HG02678 (cell line): ENCODE data around the gene SAMD9L.
A peak's percentile ranks its signal among the peaks of the same experiment; 100 is the strongest.

ENCODE experiments used
- ATAC-seq: cut with Tn5 transposase; IDR thresholded peaks from one replicate; pipeline ENCODE4 v1.9.1; 2021; ENCODE audit warnings: mild to moderate bottlenecking, moderate library complexity; ENCODE audit not compliant: unreplicated experiment

The SAMD9L gene

DNA sequence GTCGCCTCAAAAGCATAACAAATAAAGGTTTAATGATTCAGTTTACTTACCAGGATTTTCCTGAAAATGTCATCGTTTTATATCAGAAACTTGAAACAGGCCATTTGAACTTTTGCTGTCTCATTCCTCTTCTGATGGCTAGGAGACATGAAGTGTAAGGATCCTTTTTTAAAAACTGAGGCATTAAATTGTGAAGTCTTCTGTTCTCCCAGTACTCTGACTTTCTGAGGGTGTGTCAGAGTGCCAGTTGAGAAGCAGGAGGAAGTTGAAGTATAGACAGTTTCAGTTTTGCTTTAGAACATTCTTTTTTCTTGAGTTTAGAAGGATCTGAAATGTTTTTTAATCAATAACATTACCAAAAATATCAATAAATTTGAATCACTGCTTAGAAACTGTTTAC, at the start of gene SAMD9L:
Gene SAMD9L, minus strand, starts transcription at position 242 of the 400 bp plus-strand sequence. CDS start 12,414 bp downstream, outside the sequence.
- peak; percentile 58 for ATAC-seq

- ATAC-seq: no peak
Measured at GRCh38 chr7:93196336-93196735, 48.2 kb upstream of the SAMD9L start.

DNA sequence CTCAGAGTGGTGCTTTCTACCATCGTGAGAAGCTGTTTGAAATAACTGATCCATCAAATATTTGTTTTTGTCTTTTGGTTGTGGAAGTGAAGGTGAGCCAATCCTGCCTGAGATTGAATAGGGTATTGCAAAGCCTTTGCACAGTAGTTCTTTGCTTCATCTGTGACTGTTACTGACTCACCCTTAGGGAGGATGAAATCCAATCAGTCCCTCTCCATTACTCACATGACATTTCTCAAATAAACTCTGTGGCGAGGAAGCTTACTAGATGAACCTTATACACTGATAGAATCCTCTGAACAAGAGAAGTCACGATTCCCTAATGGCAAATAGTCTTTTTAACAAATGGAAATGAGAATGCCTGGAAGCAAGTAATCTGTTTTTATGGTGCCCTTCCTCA, 46.2 kb upstream of the SAMD9L start:
- no peak for ATAC-seq

DNA sequence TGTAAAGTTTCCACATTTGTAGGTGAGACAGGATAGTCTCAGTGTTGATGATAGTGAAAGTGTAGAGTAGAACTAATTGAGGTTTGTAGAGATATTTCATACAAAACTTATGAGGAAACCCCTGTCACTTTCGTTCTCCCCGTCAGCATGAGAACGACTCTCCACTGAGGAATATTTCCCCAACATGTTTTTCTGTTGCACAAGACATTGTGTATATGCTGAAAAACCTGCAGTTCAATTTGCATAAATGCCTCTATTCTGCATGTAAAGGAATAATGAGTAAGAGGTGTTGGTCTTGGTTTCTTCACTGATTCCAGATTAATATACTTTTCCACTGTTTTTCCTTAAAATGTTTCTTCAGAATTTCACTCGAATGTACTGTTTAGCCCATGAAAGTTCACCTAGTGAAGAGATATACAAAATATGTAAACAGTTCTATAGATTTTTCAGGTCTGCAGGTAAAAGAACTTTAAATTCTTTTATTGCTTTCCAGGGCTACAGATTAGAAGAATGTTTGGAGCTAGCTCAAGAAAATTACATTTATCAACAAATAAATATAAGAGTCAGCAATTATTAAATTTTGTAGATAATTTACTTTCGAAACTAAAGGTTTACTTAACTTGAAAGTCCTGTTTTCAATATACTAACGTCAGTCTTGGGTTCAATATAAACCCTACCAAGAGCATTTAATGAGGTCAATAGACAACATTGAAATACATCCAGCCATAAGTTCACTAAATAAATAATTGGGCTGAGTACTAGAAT, 40.9 kb upstream of the SAMD9L start:
- ATAC-seq: no peak

DNA sequence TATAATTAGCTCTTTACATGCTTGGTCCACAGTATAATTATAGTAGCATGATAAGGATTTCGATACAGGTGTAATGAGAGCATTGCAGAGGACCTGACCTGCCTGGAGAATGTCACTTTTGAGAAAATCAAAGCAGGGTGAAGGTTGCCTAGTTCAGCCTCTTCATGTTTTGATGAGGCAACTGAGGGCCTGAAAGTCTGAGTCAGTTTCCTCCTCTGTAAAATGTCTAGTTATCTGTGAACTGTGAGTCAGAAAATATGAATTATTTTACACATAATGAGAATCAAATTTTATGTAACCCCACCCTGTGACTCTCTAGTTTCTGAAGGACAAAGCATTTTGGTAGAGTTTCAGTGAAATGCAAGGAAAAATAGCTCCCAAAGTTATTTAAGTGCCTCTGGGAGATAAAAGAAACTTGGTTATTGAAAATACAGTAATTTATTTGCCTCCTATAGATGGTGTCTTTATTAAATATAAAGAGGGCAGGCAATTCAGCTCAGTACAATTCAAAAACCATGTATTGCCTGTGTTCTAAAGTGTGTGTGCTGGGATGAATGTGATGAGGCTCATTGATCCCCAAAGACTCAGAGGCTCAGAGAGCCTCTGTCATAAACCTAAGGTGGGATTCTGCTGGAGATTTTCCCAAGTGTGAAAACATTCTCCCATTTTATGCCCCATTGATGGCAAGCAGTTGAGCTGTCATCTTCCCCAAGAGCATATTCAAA, 37.3 kb upstream of the SAMD9L start:
- ATAC-seq: no peak

- ATAC-seq: no peak
Measured at GRCh38 chr7:93179173-93179572, 31.0 kb upstream of the SAMD9L start.

- ATAC-seq: no peak
Measured at GRCh38 chr7:93178213-93178612, 30.0 kb upstream of the SAMD9L start.

DNA sequence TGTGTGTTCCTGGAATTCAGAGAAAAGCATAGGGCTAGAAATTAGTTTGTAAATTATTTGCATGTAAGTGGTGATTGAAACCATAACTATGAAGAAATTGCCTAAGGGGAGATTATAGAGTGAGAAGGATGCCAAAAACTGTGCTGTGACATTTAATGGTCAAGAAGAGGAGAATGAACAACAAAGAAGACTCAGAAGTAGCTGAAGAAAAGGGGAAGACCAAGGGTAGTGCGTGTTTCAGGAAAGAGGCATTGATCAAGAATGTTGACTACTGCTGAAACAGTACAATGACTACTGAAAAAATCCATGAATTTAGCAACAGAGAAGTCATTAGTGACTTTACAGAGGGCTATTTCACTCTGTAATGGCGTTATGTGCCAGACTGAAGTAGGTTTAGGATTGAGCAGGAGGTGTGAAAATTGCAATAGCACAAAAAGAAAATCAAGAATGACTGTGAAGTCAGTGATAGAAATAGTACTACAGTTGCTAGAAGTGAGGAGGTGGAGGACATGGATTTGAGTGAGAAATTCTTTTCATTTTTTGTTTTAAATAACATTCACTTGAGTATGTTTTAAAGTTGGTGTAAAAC, 28.9 kb upstream of the SAMD9L start:
- no peak for ATAC-seq

GRCh38 chr7:93175219-93175618, 27.0 kb upstream of the SAMD9L start:
- no peak for ATAC-seq

DNA sequence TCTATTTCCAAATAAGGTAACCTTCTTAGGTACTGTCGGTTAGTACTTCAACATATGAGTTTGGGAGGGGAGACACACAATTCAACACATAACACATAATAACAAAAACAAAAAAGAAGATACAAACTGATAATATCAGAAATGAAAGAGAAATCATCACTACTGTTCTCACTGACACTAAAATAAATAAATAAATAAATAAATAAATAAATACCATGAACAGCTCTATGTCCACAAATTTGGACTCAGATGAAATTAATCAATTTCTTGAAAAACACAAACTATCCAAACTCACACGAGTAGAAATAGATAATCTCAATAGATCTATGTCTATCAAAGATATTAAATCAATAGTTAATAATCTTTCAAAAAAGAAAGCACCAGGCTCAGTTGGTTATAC, 24.5 kb upstream of the SAMD9L start:
- no peak for ATAC-seq

- no peak for ATAC-seq
Measured at GRCh38 chr7:93171606-93172226, 23.5 kb upstream of the SAMD9L start.

DNA sequence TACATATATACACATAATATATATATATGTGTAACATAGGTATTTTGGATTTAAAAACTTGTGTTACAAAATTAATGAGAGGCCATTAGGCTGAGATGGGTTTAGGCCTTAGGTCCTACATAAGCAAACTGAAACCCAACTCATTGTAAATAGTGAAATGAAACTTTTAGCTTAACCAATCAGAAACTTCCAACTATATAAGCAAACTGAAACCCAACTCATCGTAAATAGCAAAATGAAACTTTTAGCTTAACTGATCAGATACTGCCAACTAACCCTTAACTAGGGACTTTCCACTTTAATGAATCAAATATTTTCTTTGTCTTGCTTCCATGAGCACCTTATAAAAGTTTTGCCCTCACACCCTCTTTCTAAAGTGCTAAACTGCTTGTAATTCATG, 17.3 kb upstream of the SAMD9L start:
- ATAC-seq: peak; percentile 99

- ATAC-seq: no peak
Measured at GRCh38 chr7:93164766-93165165, 16.6 kb upstream of the SAMD9L start.

DNA sequence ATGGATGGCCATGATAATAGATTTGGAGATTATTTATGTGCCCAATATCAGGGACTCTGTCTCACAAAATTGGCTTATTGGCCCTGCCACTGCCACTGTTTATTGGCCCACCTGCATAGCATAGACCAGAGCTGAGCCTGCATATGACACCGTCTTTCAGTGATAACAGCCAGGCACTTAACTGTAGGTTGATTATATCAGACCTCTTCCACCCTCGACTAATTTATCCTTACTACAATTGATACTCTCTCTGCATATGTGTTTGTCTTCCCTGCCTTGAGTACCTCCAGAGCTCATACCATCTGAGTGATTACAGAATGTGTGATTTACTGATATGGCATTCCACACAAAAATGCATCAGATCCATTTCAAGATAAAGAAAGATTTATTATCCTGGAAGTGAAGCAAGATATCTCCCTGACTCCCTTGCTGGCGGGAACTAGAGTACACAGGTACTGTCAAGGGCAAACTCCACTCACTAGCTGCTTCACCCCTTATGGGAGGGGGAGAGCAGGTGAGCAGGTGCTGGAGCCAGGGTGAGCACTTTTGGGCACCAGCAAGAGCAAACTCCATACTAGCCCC, 13.1 kb upstream of the SAMD9L start:
- ATAC-seq: no peak

GRCh38 chr7:93160410-93160809, 12.2 kb upstream of the SAMD9L start:
- no peak for ATAC-seq

GRCh38 chr7:93159490-93159889, 11.3 kb upstream of the SAMD9L start:
- no peak for ATAC-seq

DNA sequence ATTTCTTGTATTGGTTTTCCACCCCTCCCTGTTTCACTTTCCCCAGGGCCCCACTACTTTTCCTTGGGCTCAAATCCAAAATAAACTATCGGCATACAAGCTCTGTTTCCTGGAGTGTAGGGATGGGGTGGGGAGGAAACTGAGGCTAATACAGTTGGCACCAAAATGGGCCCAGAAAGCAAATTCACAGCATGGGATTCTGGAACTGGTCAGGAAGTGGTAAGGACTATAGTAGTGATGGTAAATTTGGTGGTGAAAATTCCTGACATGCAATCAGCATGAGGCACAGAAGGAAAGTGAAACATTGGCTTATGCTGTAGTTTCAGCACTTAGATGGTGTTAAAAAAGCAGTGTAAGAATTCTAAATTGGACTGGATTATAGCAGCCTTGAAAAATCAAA, 8.7 kb upstream of the SAMD9L start:
- no peak for ATAC-seq

- no peak for ATAC-seq
Measured at GRCh38 chr7:93150200-93150835, 2.1 kb upstream of the SAMD9L start.

DNA sequence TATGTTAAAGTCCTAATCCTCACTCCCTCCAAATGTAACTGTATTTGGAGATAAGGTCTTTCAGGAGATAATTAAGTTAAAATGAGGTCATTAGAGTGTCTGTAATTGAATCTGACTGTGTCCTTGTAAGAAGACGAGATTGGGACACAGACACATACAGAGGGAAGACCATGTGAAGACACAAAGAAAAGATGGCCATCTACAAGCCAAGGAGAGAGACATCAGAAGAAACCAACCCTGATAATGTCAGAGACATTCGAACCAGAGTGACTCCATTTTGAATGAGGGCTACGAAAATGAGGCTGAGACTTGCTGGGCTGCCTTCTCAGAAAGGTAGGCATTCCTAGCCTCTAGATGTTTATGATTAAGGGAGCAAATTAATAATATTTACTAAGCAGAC, 542 bp upstream of the SAMD9L start:
- no peak for ATAC-seq

DNA sequence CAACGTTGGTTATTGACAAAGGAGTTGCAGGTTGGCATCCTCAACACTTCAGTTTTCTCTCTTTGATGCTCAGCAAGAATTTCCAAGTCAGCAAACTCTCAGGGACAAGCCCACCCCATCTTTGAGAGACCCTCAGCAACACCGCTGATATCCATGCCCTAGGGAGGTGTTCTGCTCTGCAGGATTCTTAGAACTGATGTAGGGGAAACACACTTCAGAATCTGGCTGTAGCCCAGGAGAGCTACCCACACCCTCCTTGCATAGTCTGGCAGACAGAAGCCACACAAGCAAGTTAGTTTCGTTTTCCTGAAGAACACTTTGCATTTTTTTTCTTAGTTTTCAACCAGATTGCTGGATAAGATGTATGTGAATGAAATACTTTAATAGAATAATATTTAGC, 822 bp downstream of the SAMD9L start:
- peak; percentile 83 for ATAC-seq
